ENCODE results near the gene SLC39A11. TPM values are rescaled to one million over a fixed set of nuclear protein-coding genes. Genes with fewer than 3 reads are reported as not detected.

The SLC39A11 gene
- total RNA-seq, 1 experiment from 2014 or later = 15.2 TPM

DNA sequence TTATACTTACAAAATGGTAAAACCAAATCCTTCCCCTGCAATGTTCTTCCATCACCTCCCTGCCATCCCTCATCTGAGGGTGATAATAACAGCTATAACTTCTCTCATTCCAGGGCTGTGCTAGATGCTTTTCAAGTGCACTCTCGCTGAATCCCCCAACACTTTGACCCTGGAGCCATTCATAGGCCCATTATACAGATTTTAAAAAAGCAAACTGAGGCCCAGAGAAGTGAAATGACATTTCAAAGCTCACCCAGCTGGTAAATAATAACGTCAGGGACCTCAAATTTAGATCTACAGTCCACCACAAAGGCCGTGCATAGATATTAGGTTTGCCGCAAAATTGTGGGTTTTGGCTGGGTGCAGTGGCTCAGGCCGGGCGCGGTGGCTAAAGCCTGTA lies 378.8 kb downstream of the SLC39A11 start:
- Mint-ChIP-seq H3K9me3 (peaks cover 4 to 5% of the 10 kb centered on the region in 2 experiments; a peak in 4 of 5 replicates), H3K4me1 (peaks cover 3 to 4% of the 10 kb centered on the region in 2 experiments; a peak in 1 of 4 replicates), H3K4me3 (no peak overlapping the region), H3K36me3 (ENCODE audit: insufficient read depth in 1 of 3, low read depth in 3 of 3) (peaks cover 0 to 7% (median 6%) of the 10 kb centered on the region in 3 experiments; a peak in 4 of 7 replicates), H3K27ac (no peak overlapping the region), H3K27me3 (ENCODE audit: low read depth) (no peaks in the 10 kb centered on the region; the same call in 1 of the 2 replicates)
- Histone ChIP-seq H3K9ac (ENCODE audit: extremely low read depth, insufficient read length, low read length) (no peak overlapping the region), H2AK5ac (ENCODE audit: insufficient read length, low read length) (no peak overlapping the region), H2BK12ac (ENCODE audit: insufficient read length, low read depth, low read length) (no peak overlapping the region), H3K4me1 (ENCODE audit: insufficient read depth, low read length) (no peaks in the 10 kb centered on the region), H3T11ph (ENCODE audit: low read length) (no peak overlapping the region), H3K9me3 (ENCODE audit: control insufficient read depth, low read depth, low read length) (no peaks in the 10 kb centered on the region), H2BK15ac (ENCODE audit: low read depth, low read length) (no peak overlapping the region), H3K27ac (ENCODE audit: insufficient read length, low read depth, low read length) (no peak overlapping the region), H3K14ac (ENCODE audit: insufficient read depth, low read length) (no peak overlapping the region), H4K91ac (ENCODE audit: insufficient read length, low read depth, low read length) (no peak overlapping the region), H3K79me1 (ENCODE audit: insufficient read depth, low read depth, low read length, poor library complexity, severe bottlenecking) (no peaks in the 10 kb centered on the region), H3K23ac (ENCODE audit: insufficient read length, low read depth, low read length) (no peak overlapping the region), H3K23me2 (ENCODE audit: insufficient read length, low read depth, low read length, poor library complexity, severe bottlenecking) (no peaks in the 10 kb centered on the region), H4K5ac (ENCODE audit: insufficient read length, low read depth, low read length) (no peak overlapping the region), H2BK120ac (ENCODE audit: low read depth, low read length, poor library complexity, severe bottlenecking) (no peak overlapping the region), H2BK5ac (ENCODE audit: insufficient read length, low read length) (no peak overlapping the region), H3K27me3 (ENCODE audit: insufficient read depth, low read length) (no peaks in the 10 kb centered on the region; the same call in 1 of the 2 replicates), H3K56ac (ENCODE audit: insufficient read length, low read depth, low read length) (no peak overlapping the region), H3K4ac (ENCODE audit: low read depth, low read length) (no peak overlapping the region), H3K18ac (ENCODE audit: insufficient read length, low read depth, low read length) (no peak overlapping the region), H4K8ac (replicated peaks; ENCODE audit: insufficient read length, low read depth, low read length) (no peak overlapping the region), H3K79me2 (ENCODE audit: insufficient read depth, low read length) (no peaks in the 10 kb centered on the region), H3K4me2 (ENCODE audit: insufficient read depth, insufficient read length, low read length) (no peak overlapping the region), H4K20me1 (ENCODE audit: control insufficient read depth, insufficient read depth, insufficient read length) (no peaks in the 10 kb centered on the region), H2AFZ (ENCODE audit: low read length) (no peak overlapping the region), H2BK20ac (ENCODE audit: low read depth, low read length, poor library complexity, severe bottlenecking) (no peak overlapping the region)
- DNase-seq = no peak
- WGBS (ENCODE audit: extremely low coverage, insufficient read length, low lambda C conversion rate) = no CpG with 5 or more reads among the region's 7 CpGs
- TF ChIP-seq, protein P1, sequence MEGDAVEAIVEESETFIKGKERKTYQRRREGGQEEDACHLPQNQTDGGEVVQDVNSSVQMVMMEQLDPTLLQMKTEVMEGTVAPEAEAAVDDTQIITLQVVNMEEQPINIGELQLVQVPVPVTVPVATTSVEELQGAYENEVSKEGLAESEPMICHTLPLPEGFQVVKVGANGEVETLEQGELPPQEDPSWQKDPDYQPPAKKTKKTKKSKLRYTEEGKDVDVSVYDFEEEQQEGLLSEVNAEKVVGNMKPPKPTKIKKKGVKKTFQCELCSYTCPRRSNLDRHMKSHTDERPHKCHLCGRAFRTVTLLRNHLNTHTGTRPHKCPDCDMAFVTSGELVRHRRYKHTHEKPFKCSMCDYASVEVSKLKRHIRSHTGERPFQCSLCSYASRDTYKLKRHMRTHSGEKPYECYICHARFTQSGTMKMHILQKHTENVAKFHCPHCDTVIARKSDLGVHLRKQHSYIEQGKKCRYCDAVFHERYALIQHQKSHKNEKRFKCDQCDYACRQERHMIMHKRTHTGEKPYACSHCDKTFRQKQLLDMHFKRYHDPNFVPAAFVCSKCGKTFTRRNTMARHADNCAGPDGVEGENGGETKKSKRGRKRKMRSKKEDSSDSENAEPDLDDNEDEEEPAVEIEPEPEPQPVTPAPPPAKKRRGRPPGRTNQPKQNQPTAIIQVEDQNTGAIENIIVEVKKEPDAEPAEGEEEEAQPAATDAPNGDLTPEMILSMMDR (conservative IDR thresholded peaks at IDR 0.05) = no peak
